Neural progenitor cell (in vitro differentiated cells): ENCODE results near the gene MITF.

Experiments used
- CTCF ChIP-seq: fragments of 200-600 bp; sonication (generic); IDR thresholded peaks from 2 replicates; pipeline ENCODE4 v1.5.1; 2017; ENCODE audit warnings: antibody characterized with exemption, mild to moderate bottlenecking
- EZH2 ChIP-seq: fragments of 200-600 bp; sonication (generic); IDR thresholded peaks from 2 replicates; pipeline ENCODE4 v1.6.1; 2017; ENCODE audit warnings: antibody characterized with exemption, mild to moderate bottlenecking, moderate library complexity

- TF ChIP-seq CTCF (no peak), EZH2 (no peak)
Measured at GRCh38 chr3:69985266-69985665, 246.0 kb downstream of the MITF start.
